ENCODE data around the gene WDR53. TPM values are rescaled to one million over a fixed set of nuclear protein-coding genes. Genes with fewer than 3 reads are reported as not detected.
A peak's percentile ranks its signal among the peaks of the same experiment; 100 is the strongest.
"Not testable (repeated sequence)": the region's sequence is repeated elsewhere in the genome, so short reads cannot be mapped to it uniquely, and the experiment has no call there.

The WDR53 gene
- total and polyA plus RNA-seq, 4 donors = 2.7 to 4.5 (median 3.5) TPM

DNA sequence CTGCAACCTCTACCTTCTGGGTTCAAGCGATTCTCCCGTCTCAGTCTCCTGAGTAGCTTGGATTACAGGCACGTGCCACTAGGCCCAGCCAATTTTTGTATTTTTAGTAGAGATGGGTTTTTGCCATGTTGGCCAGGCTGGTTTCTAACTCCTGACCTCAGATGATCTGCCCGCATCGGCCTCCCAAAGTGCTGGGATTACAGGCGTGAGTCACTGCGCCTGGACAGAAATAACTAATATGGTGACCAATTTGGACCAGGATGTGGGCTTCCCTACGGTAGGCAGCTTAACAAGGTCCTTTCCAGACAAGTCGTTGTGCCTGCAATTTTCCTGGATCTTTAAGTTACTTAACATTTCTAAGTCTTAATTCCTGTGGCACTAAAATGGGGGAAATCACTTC lies 14.8 kb downstream of the WDR53 start:
- no peak overlapping the region for H3K27ac ChIP-seq (ENCODE audit: low read depth in 1 of 2, low read length in 2 of 2)
- TF ChIP-seq GABPA (IDR thresholded peaks at IDR 0.05 in 1 of 2, conservative IDR thresholded peaks at IDR 0.05 in 1 of 2) = no peak
- no peak for TF ChIP-seq TAF1 (conservative IDR thresholded peaks at IDR 0.05)
- TF ChIP-seq, protein P1, sequence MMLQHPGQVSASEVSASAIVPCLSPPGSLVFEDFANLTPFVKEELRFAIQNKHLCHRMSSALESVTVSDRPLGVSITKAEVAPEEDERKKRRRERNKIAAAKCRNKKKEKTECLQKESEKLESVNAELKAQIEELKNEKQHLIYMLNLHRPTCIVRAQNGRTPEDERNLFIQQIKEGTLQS (IDR thresholded peaks at IDR 0.05) = no peak
- no peak for TF ChIP-seq HNF4A (conservative IDR thresholded peaks at IDR 0.05)
- TF ChIP-seq NR2F2 (IDR thresholded peaks at IDR 0.05) = no peak
- no peak for TF ChIP-seq YY1 (IDR thresholded peaks at IDR 0.05)
- TF ChIP-seq HNF4G (IDR thresholded peaks at IDR 0.05) = no peak
- no peak for TF ChIP-seq JUND (IDR thresholded peaks at IDR 0.05)
- H3K36me3 ChIP-seq (ENCODE audit: control insufficient read depth in 4 of 4, insufficient read depth in 3 of 4, low read depth in 1 of 4, low read length in 3 of 4) = peaks cover 0 to 3% (median 1%) of the 10 kb centered on the region in 4 donors
- 99% methylated on average over 9 of the region's 9 CpGs for WGBS
- H3K4me1 ChIP-seq (ENCODE audit: control insufficient read depth in 4 of 4, insufficient read depth in 4 of 4, low read length in 3 of 4) = no peaks in the 10 kb centered on the region
- DNase-seq (ENCODE audit: low spot score) = no peak
- H3K9ac ChIP-seq (ENCODE audit: low read depth in 1 of 2, low read length in 2 of 2) = no peak overlapping the region
- peaks cover 0 to 1% (median 0%) of the 10 kb centered on the region in 4 donors for H3K9me3 ChIP-seq (ENCODE audit: control insufficient read depth in 4 of 4, low read length in 3 of 4)
- no peak overlapping the region for H3K4me3 ChIP-seq (ENCODE audit: low read depth in 1 of 3, low read length in 3 of 3)
- no peaks in the 10 kb centered on the region for H3K27me3 ChIP-seq (ENCODE audit: control insufficient read depth in 4 of 4, insufficient read depth in 4 of 4, low read length in 3 of 4)

DNA sequence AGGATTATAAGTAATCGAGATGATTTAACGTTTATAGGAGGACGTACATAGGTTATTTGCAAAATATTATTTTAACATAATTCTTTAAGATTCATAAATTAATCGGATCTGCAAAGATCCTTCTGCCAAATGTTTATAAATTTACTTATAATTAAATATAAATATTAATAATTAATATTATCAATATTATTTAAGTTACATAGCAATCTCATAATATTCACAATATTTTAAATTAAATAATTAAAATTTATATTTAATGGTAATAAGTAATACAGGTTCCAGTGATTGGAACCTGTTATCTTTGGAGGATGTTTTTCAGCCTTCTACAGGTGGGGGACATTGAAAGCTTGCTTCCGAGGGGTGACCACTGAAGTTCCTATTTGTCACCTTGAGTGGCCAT lies 16.1 kb downstream of the WDR53 start:
- DNase-seq (ENCODE audit: low spot score) = no peak
- Histone ChIP-seq H3K4me3 (ENCODE audit: low read depth in 1 of 3, low read length in 3 of 3) (no peak overlapping the region), H3K9ac (ENCODE audit: low read depth in 1 of 2, low read length in 2 of 2) (no peak overlapping the region), H3K27me3 (ENCODE audit: control insufficient read depth in 4 of 4, insufficient read depth in 4 of 4, low read length in 3 of 4) (no peaks in the 10 kb centered on the region), H3K9me3 (ENCODE audit: control insufficient read depth in 4 of 4, low read length in 3 of 4) (peaks cover 0 to 1% (median 0%) of the 10 kb centered on the region in 4 donors), H3K36me3 (ENCODE audit: control insufficient read depth in 4 of 4, insufficient read depth in 3 of 4, low read depth in 1 of 4, low read length in 3 of 4) (peaks cover 0 to 3% (median 1%) of the 10 kb centered on the region in 4 donors), H3K27ac (ENCODE audit: low read depth in 1 of 2, low read length in 2 of 2) (no peak overlapping the region), H3K4me1 (ENCODE audit: control insufficient read depth in 4 of 4, insufficient read depth in 4 of 4, low read length in 3 of 4) (no peaks in the 10 kb centered on the region)
- TF ChIP-seq NR2F2 (IDR thresholded peaks at IDR 0.05) = no peak
- no peak for TF ChIP-seq TAF1 (conservative IDR thresholded peaks at IDR 0.05)
- no peak for TF ChIP-seq HNF4A (conservative IDR thresholded peaks at IDR 0.05)
- no peak for TF ChIP-seq HNF4G (IDR thresholded peaks at IDR 0.05)
- WGBS = 98% methylated on average over 5 of the region's 5 CpGs

- 88% methylated on average over 3 of the region's 3 CpGs for WGBS
- H3K9me3 ChIP-seq (ENCODE audit: control insufficient read depth in 4 of 4, low read length in 3 of 4); H3K4me1 ChIP-seq (ENCODE audit: control insufficient read depth in 4 of 4, insufficient read depth in 4 of 4, low read length in 3 of 4); H3K27me3 ChIP-seq (ENCODE audit: control insufficient read depth in 4 of 4, insufficient read depth in 4 of 4, low read length in 3 of 4); H3K4me3 ChIP-seq (ENCODE audit: low read depth in 1 of 3, low read length in 3 of 3); H3K36me3 ChIP-seq (ENCODE audit: control insufficient read depth in 4 of 4, insufficient read depth in 3 of 4, low read depth in 1 of 4, low read length in 3 of 4); DNase-seq (ENCODE audit: low spot score); H3K9ac ChIP-seq (ENCODE audit: low read depth in 1 of 2, low read length in 2 of 2); H3K27ac ChIP-seq (ENCODE audit: low read depth in 1 of 2, low read length in 2 of 2): not testable (repeated sequence)
Observed at GRCh38 chr3:196550172-196550571, 18.2 kb downstream of the WDR53 start.

- H3K9me3 ChIP-seq (ENCODE audit: control insufficient read depth in 4 of 4, low read length in 3 of 4); H3K4me3 ChIP-seq (ENCODE audit: low read depth in 1 of 3, low read length in 3 of 3); H3K27ac ChIP-seq (ENCODE audit: low read depth in 1 of 2, low read length in 2 of 2); H3K4me1 ChIP-seq (ENCODE audit: control insufficient read depth in 4 of 4, insufficient read depth in 4 of 4, low read length in 3 of 4); DNase-seq (ENCODE audit: low spot score); H3K36me3 ChIP-seq (ENCODE audit: control insufficient read depth in 4 of 4, insufficient read depth in 3 of 4, low read depth in 1 of 4, low read length in 3 of 4); H3K27me3 ChIP-seq (ENCODE audit: control insufficient read depth in 4 of 4, insufficient read depth in 4 of 4, low read length in 3 of 4); H3K9ac ChIP-seq (ENCODE audit: low read depth in 1 of 2, low read length in 2 of 2): not testable (repeated sequence)
- WGBS = 100% methylated on average over 1 of the region's 1 CpG
Observed at GRCh38 chr3:196549312-196549711, 19.0 kb downstream of the WDR53 start.

DNA sequence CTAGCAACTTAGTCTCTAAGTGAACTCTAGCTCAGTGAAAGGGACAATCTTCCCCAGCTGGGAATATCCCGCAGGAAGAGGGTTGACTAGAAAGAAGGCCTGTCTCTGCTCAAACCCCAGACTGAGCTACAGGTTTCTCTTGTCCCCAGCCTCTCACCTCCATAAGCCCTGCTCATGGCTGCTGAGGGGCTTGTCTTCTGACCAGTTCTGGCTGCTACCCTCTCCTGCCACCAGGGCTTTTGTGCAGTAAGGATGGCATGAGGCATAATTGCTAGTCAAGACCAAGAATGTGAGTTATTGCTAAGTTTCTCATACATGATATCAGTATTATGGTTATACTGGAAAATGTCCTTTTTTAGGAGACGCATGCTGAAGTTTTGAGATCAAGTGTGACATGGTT lies 21.3 kb downstream of the WDR53 start:
- Histone ChIP-seq H3K9ac (ENCODE audit: low read depth in 1 of 2, low read length in 2 of 2) (no peak overlapping the region), H3K27ac (ENCODE audit: low read depth in 1 of 2, low read length in 2 of 2) (no peak overlapping the region), H3K4me3 (ENCODE audit: low read depth in 1 of 3, low read length in 3 of 3) (no peak overlapping the region), H3K9me3 (ENCODE audit: control insufficient read depth in 4 of 4, low read length in 3 of 4) (peaks cover 0 to 1% (median 0%) of the 10 kb centered on the region in 4 donors), H3K4me1 (ENCODE audit: control insufficient read depth in 4 of 4, insufficient read depth in 4 of 4, low read length in 3 of 4) (peaks cover 3 to 10% (median 8%) of the 10 kb centered on the region in 4 donors), H3K27me3 (ENCODE audit: control insufficient read depth in 4 of 4, insufficient read depth in 4 of 4, low read length in 3 of 4) (no peaks in the 10 kb centered on the region), H3K36me3 (ENCODE audit: control insufficient read depth in 4 of 4, insufficient read depth in 3 of 4, low read depth in 1 of 4, low read length in 3 of 4) (no peaks in the 10 kb centered on the region)
- TF ChIP-seq SP1 (IDR thresholded peaks at IDR 0.05) = no peak
- TF ChIP-seq CTCF (IDR thresholded peaks at IDR 0.05; ENCODE audit: low read depth, low read length, missing input control) = peak; percentile 4
- no peak for TF ChIP-seq REST (IDR thresholded peaks at IDR 0.05)
- WGBS = over 99% methylated on average over 2 of the region's 2 CpGs
- DNase-seq (ENCODE audit: low spot score) = no peak

All from liver (tissue), 9 donors.